Measurements from ENCODE around the gene SFRP2.

SFRP2 gene

GRCh38 chr4:153780221-153780620, 8.7 kb downstream of the SFRP2 start:
- TF ChIP-seq, protein P1, sequence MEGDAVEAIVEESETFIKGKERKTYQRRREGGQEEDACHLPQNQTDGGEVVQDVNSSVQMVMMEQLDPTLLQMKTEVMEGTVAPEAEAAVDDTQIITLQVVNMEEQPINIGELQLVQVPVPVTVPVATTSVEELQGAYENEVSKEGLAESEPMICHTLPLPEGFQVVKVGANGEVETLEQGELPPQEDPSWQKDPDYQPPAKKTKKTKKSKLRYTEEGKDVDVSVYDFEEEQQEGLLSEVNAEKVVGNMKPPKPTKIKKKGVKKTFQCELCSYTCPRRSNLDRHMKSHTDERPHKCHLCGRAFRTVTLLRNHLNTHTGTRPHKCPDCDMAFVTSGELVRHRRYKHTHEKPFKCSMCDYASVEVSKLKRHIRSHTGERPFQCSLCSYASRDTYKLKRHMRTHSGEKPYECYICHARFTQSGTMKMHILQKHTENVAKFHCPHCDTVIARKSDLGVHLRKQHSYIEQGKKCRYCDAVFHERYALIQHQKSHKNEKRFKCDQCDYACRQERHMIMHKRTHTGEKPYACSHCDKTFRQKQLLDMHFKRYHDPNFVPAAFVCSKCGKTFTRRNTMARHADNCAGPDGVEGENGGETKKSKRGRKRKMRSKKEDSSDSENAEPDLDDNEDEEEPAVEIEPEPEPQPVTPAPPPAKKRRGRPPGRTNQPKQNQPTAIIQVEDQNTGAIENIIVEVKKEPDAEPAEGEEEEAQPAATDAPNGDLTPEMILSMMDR (IDR thresholded peaks at IDR 0.05; ENCODE audit: low read depth, low read length): no peak
- DNase-seq (ENCODE audit: low read depth, low spot score): no peak
- in situ Hi-C loops (cut with HindIII; ENCODE audit: low sequenced_read_pairs): no loop called here
- H3K4me3 ChIP-seq (ENCODE audit: low read depth, low read length): no peak overlapping the region

DNA sequence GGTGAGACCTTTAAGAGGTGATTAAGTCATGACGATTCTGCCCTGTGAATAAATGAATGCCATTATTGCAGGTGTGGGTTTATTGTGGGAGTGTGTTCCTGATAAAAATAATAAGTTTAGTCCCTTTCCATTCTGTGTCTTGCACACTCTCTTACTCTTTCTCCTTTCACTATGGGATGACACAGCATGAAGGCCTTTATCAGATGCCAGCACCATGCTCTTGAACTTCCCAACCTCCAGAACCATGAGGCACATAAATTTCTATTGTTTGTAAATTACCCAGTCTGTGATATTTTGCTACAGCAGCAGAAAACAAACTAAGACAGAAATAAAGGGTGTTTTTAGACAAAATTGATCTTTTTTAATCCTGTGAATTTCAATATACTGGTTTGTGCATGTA, 10.5 kb downstream of the SFRP2 start:
- TF ChIP-seq, protein P1 (IDR thresholded peaks at IDR 0.05; ENCODE audit: low read depth, low read length): no peak
- no peak for DNase-seq (ENCODE audit: low read depth, low spot score)
- H3K4me3 ChIP-seq (ENCODE audit: low read depth, low read length): no peak overlapping the region
- in situ Hi-C loops (cut with HindIII; ENCODE audit: low sequenced_read_pairs): no loop called here

GRCh38 chr4:153777421-153777820, 11.5 kb downstream of the SFRP2 start:
- in situ Hi-C loops (cut with HindIII; ENCODE audit: low sequenced_read_pairs): no loop called here

DNA sequence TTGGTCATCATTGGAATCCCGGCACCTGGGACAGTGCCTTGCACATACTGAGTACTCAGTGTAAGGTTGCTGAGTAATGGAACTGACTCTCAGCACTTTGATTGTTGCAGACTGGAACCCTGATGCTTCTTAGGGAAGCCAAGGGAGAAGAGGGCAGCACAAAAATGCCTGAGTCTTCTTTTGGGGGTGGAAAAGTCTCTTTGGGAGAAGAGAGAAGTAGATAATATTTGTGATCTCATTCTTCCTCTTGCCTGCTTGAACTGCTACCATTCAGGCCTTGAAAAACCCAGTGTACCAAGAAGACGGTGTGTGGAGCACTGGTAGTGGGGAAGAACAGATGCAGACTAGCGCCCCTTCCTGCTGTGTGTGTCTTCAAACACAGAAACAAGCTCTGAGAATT, 12.3 kb downstream of the SFRP2 start:
- no peak overlapping the region for H3K4me3 ChIP-seq (ENCODE audit: low read depth, low read length)
- DNase-seq (ENCODE audit: low read depth, low spot score): no peak
- in situ Hi-C loops (cut with HindIII; ENCODE audit: low sequenced_read_pairs): no loop called here
- TF ChIP-seq, protein P1 (IDR thresholded peaks at IDR 0.05; ENCODE audit: low read depth, low read length): no peak

More at GRCh38 chr4:153777421-153777820, 11.5 kb downstream of the SFRP2 start:
- TF ChIP-seq, protein P1 (IDR thresholded peaks at IDR 0.05; ENCODE audit: low read depth, low read length): no peak
- no peak for DNase-seq (ENCODE audit: low read depth, low spot score)
- no peak overlapping the region for H3K4me3 ChIP-seq (ENCODE audit: low read depth, low read length)

GRCh38 chr4:153773236-153773690, 15.6 kb downstream of the SFRP2 start:
- TF ChIP-seq, protein P1 (IDR thresholded peaks at IDR 0.05; ENCODE audit: low read depth, low read length): peak; percentile 18
- in situ Hi-C loops (cut with HindIII; ENCODE audit: low sequenced_read_pairs): no loop called here

GRCh38 chr4:153771046-153771445, 17.8 kb downstream of the SFRP2 start:
- no peak overlapping the region for H3K4me3 ChIP-seq (ENCODE audit: low read depth, low read length)
- TF ChIP-seq, protein P1 (IDR thresholded peaks at IDR 0.05; ENCODE audit: low read depth, low read length): no peak
- no peak for DNase-seq (ENCODE audit: low read depth, low spot score)
- in situ Hi-C loops (cut with HindIII; ENCODE audit: low sequenced_read_pairs): no loop called here

More at GRCh38 chr4:153773236-153773690, 15.6 kb downstream of the SFRP2 start:
- no peak for DNase-seq (ENCODE audit: low read depth, low spot score)
- no peak overlapping the region for H3K4me3 ChIP-seq (ENCODE audit: low read depth, low read length)

DNA sequence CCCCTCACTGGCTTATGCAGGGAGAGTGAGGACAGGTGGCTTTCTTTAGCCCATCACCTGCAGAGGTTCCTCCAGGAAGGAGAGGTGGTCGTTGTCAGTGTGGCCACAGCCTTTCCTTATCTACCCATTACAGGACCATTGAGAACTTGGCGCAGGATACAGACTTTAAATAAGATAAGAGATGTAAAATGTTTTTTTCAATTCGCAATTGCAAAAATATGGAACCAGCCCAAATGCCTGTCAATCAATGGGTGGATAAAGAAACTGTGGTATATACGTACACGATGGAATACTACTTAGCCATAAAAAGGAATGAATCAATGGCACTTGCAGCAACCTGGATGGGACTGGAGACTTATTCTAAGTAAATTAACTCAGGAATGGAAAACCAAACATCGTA, 22.1 kb downstream of the SFRP2 start:
- in situ Hi-C loops (cut with HindIII; ENCODE audit: low sequenced_read_pairs): no loop called here
- TF ChIP-seq, protein P1 (IDR thresholded peaks at IDR 0.05; ENCODE audit: low read depth, low read length): no peak
- no peak overlapping the region for H3K4me3 ChIP-seq (ENCODE audit: low read depth, low read length)
- no peak for DNase-seq (ENCODE audit: low read depth, low spot score)
